ENCODE results near the gene ZNF775. TPM values are rescaled to one million over a fixed set of nuclear protein-coding genes. Genes with fewer than 3 reads are reported as not detected.

ZNF775 gene
- polyA plus RNA-seq, 1 donor (not counting 4 experiments of a cell fraction or from before 2014, with no cell fraction given): 1.0 TPM

GRCh38 chr7:150363370-150363769 lies 15.8 kb upstream of the ZNF775 start:
- no peak overlapping the region for H3K4me2 ChIP-seq (ENCODE audit: control insufficient read depth, extremely low read depth, insufficient read depth, low read depth, low read length)
- peaks cover 8% of the 10 kb centered on the region for H3K4me1 ChIP-seq (ENCODE audit: control insufficient read depth, extremely low read depth, insufficient read depth, low read length)
- H3K79me2 ChIP-seq (ENCODE audit: control insufficient read depth, insufficient read depth, low read length): no peaks in the 10 kb centered on the region
- no peaks in the 10 kb centered on the region for H3K9me1 ChIP-seq (ENCODE audit: control insufficient read depth, extremely low read depth, insufficient read depth, low read length)
- dilution Hi-C loops (cut with MboI; ENCODE audit: extremely low pct_ligation_motif_present, low sequenced_read_pairs): no loop called here
- FAIRE-seq (no peak), DNase-seq (ENCODE audit: low read depth, low spot score) (no peak)
- no peak overlapping the region for H2AFZ ChIP-seq (ENCODE audit: control insufficient read depth, low read length)
- no peaks in the 10 kb centered on the region for H3K27me3 ChIP-seq (ENCODE audit: control insufficient read depth, extremely low read depth, insufficient read depth, low read length)
- no peak overlapping the region for H3K4me3 ChIP-seq (ENCODE audit: control insufficient read depth in 2 of 3, extremely low read depth in 1 of 3, insufficient read depth in 2 of 3, low read depth in 1 of 3, low read length in 3 of 3)
- no peak overlapping the region for H3K27ac ChIP-seq (ENCODE audit: control insufficient read depth, insufficient read depth, low read length)
- TF ChIP-seq EZH2 (IDR thresholded peaks at IDR 0.05; ENCODE audit: low read length): no peak
- TF ChIP-seq, protein P1, sequence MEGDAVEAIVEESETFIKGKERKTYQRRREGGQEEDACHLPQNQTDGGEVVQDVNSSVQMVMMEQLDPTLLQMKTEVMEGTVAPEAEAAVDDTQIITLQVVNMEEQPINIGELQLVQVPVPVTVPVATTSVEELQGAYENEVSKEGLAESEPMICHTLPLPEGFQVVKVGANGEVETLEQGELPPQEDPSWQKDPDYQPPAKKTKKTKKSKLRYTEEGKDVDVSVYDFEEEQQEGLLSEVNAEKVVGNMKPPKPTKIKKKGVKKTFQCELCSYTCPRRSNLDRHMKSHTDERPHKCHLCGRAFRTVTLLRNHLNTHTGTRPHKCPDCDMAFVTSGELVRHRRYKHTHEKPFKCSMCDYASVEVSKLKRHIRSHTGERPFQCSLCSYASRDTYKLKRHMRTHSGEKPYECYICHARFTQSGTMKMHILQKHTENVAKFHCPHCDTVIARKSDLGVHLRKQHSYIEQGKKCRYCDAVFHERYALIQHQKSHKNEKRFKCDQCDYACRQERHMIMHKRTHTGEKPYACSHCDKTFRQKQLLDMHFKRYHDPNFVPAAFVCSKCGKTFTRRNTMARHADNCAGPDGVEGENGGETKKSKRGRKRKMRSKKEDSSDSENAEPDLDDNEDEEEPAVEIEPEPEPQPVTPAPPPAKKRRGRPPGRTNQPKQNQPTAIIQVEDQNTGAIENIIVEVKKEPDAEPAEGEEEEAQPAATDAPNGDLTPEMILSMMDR (optimal IDR thresholded peaks at IDR 0.05 in 1 of 3, IDR thresholded peaks at IDR 0.05 in 1 of 3, conservative IDR thresholded peaks at IDR 0.05 in 1 of 3; ENCODE audit: extremely low read depth in 1 of 3, insufficient read depth in 2 of 3, low read length in 3 of 3): no peak
- H4K20me1 ChIP-seq (ENCODE audit: control insufficient read depth, extremely low read depth, insufficient read depth, low read length): no peaks in the 10 kb centered on the region
- H3K9ac ChIP-seq (ENCODE audit: control insufficient read depth, extremely low read depth, insufficient read depth, low read length): no peak overlapping the region
- H3K36me3 ChIP-seq (ENCODE audit: control insufficient read depth in 2 of 2, extremely low read depth in 1 of 2, insufficient read depth in 2 of 2, low read length in 2 of 2): no peaks in the 10 kb centered on the region
- H3K9me3 ChIP-seq (ENCODE audit: control insufficient read depth, low read depth, low read length): no peaks in the 10 kb centered on the region

DNA sequence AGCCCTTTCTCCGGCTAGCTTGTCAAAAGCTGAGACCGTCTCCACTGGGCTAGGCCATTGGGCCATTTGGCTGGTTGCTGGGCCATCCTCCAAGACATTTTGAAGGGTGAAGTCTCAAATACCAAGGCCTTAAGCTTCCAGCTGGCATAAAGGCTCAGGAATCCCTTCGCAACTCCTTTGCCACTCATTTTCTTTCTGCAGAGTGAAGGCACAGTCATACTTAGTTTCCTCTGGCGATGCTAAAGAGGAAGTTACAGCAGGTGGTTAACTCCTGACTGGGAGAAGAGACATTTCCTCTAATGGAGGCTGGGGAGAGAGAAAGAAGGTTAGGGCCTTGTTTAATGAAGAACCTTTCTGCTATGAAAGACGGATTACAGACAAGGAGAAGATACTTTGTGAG lies 15.3 kb upstream of the ZNF775 start:
- Histone ChIP-seq H3K79me2 (ENCODE audit: control insufficient read depth, insufficient read depth, low read length) (no peaks in the 10 kb centered on the region), H3K27ac (ENCODE audit: control insufficient read depth, insufficient read depth, low read length) (no peak overlapping the region), H2AFZ (ENCODE audit: control insufficient read depth, low read length) (no peak overlapping the region), H4K20me1 (ENCODE audit: control insufficient read depth, extremely low read depth, insufficient read depth, low read length) (no peaks in the 10 kb centered on the region), H3K9me3 (ENCODE audit: control insufficient read depth, low read depth, low read length) (no peaks in the 10 kb centered on the region), H3K9ac (ENCODE audit: control insufficient read depth, extremely low read depth, insufficient read depth, low read length) (no peak overlapping the region), H3K4me3 (ENCODE audit: control insufficient read depth in 2 of 3, extremely low read depth in 1 of 3, insufficient read depth in 2 of 3, low read depth in 1 of 3, low read length in 3 of 3) (no peak overlapping the region), H3K4me2 (ENCODE audit: control insufficient read depth, extremely low read depth, insufficient read depth, low read depth, low read length) (no peak overlapping the region), H3K9me1 (ENCODE audit: control insufficient read depth, extremely low read depth, insufficient read depth, low read length) (no peaks in the 10 kb centered on the region), H3K4me1 (ENCODE audit: control insufficient read depth, extremely low read depth, insufficient read depth, low read length) (peaks cover 8% of the 10 kb centered on the region), H3K27me3 (ENCODE audit: control insufficient read depth, extremely low read depth, insufficient read depth, low read length) (no peaks in the 10 kb centered on the region), H3K36me3 (ENCODE audit: control insufficient read depth in 2 of 2, extremely low read depth in 1 of 2, insufficient read depth in 2 of 2, low read length in 2 of 2) (no peaks in the 10 kb centered on the region)
- no peak for DNase-seq (ENCODE audit: low read depth, low spot score)
- dilution Hi-C loops (cut with MboI; ENCODE audit: extremely low pct_ligation_motif_present, low sequenced_read_pairs): no loop called here
- no peak for FAIRE-seq
- no peak for TF ChIP-seq EZH2 (IDR thresholded peaks at IDR 0.05; ENCODE audit: low read length)
- TF ChIP-seq, protein P1 (optimal IDR thresholded peaks at IDR 0.05 in 1 of 3, IDR thresholded peaks at IDR 0.05 in 1 of 3, conservative IDR thresholded peaks at IDR 0.05 in 1 of 3; ENCODE audit: extremely low read depth in 1 of 3, insufficient read depth in 2 of 3, low read length in 3 of 3): no peak

Data from keratinocyte (primary cell).